B cell (primary cell): ENCODE data around the gene CHRNA1. TPM values are rescaled to one million over a fixed set of nuclear protein-coding genes. Genes with fewer than 3 reads are reported as not detected.

ENCODE experiments used
- ATAC-seq: fragments of 200-7000 bp; cut with Tn5 transposase; one replicate; pipeline ENCODE4 v1.10.0; 2021; ENCODE audit warnings: low read depth, mild to moderate bottlenecking, moderate number of reproducible peaks, moderate library complexity
- CTCF ChIA-PET: fragments of 350-600 bp; sonication (Branson Sonifier 250); formaldehyde crosslinking; loops from one replicate; lab custom pipeline; 2021; ENCODE audit warnings: antibody characterized with exemption, inconsistent platforms; lab: Charles Lee
- POLR2A ChIA-PET: fragments of 350-600 bp; sonication (Branson Sonifier 250); formaldehyde crosslinking; loops from one replicate; lab custom pipeline; 2021; ENCODE audit warnings: antibody characterized with exemption; lab: Charles Lee
- DNase-seq: peaks from one replicate; pipeline ENCODE4 v3.0.0; 2013
- H2AFZ ChIP-seq: 2 replicates; pipeline ENCODE4 v1.6.1; 2012; ENCODE audit warnings: mild to moderate bottlenecking, low read depth, low read length; ENCODE audit not compliant: insufficient read depth, poor library complexity, severe bottlenecking
- H3K27ac ChIP-seq, 2 donors: 1 replicate in 1 of 2; 2 replicates in 1 of 2; pipeline ENCODE4 v1.5.1; 2012 to 2013; ENCODE audit warnings: low read length in 2 of 2, mild to moderate bottlenecking in 2 of 2, moderate library complexity in 1 of 2
- H3K27me3 ChIP-seq, 4 experiments: fragments of 200-600 bp in 1 of 4; sonication (generic) in 1 of 4; replicated peaks in 1 of 4; 1 replicate in 2 of 4; 2 replicates in 2 of 4; pipeline versions ENCODE4 v1.6.1 to v1.7.0; 2013 to 2016; ENCODE audit warnings: low read length in 3 of 4, mild to moderate bottlenecking in 2 of 4, mixed read lengths in 1 of 4, moderate library complexity in 1 of 4; ENCODE audit not compliant: insufficient read depth in 4 of 4, control insufficient read depth in 3 of 4; ENCODE audit errors: control extremely low read depth in 1 of 4
- H3K36me3 ChIP-seq, 2 experiments: replicated peaks in 1 of 2; 1 replicate in 1 of 2; 2 replicates in 1 of 2; pipeline versions ENCODE4 v1.6.1 to v1.7.1; 2013; ENCODE audit warnings: low read length in 1 of 2; ENCODE audit not compliant: insufficient read depth in 2 of 2, control insufficient read depth in 1 of 2; ENCODE audit errors: control extremely low read depth in 1 of 2, extremely low read depth in 1 of 2
- H3K4me1 ChIP-seq, 2 donors: fragments of 200-600 bp in 1 of 2; sonication (generic) in 1 of 2; 1 replicate in 1 of 2; 2 replicates in 1 of 2; pipeline versions ENCODE4 v1.5.1 to v1.6.1; 2013 to 2017; ENCODE audit warnings: low read length in 2 of 2; ENCODE audit not compliant: control insufficient read depth in 2 of 2, insufficient read depth in 2 of 2
- H3K4me2 ChIP-seq: replicated peaks from 2 replicates; pipeline ENCODE3; 2012; ENCODE audit warnings: mild to moderate bottlenecking, low read depth, low read length; ENCODE audit not compliant: poor library complexity, severe bottlenecking
- H3K4me3 ChIP-seq, 5 experiments: fragments of 200-600 bp in 1 of 5; sonication (generic) in 1 of 5; 1 replicate in 3 of 5; 2 replicates in 2 of 5; pipeline versions ENCODE4 v1.5.1 to v1.7.0; 2011 to 2016; ENCODE audit warnings: low read length in 4 of 5, mild to moderate bottlenecking in 4 of 5, low read depth in 2 of 5, control low read depth in 1 of 5, moderate library complexity in 1 of 5; ENCODE audit not compliant: insufficient read depth in 1 of 5; ENCODE audit errors: control extremely low read depth in 1 of 5, extremely low read depth in 1 of 5
- H3K79me2 ChIP-seq: fragments of 200-600 bp; sonication (generic); one replicate; pipeline ENCODE4 v1.6.0; 2016; ENCODE audit warnings: low read length; ENCODE audit not compliant: control insufficient read depth, insufficient read depth
- H3K9ac ChIP-seq: fragments of 200-600 bp; sonication (generic); 2 replicates; pipeline ENCODE4 v1.6.1; 2017; ENCODE audit warnings: mild to moderate bottlenecking, low read length, moderate library complexity
- H3K9me3 ChIP-seq, 3 donors: one replicate each; pipeline versions ENCODE4 v1.6.1 to v1.7.1; 2013; ENCODE audit warnings: low read length in 2 of 3; ENCODE audit not compliant: control insufficient read depth in 2 of 3, insufficient read depth in 1 of 3; ENCODE audit errors: control extremely low read depth in 1 of 3
- H4K20me1 ChIP-seq: 2 replicates; pipeline ENCODE4 v1.6.0; 2012; ENCODE audit warnings: mild to moderate bottlenecking, low read length; ENCODE audit not compliant: insufficient read depth, control insufficient read depth, poor library complexity, severe bottlenecking
- H3K27ac Mint-ChIP-seq: one replicate; pipeline ENCODE4 v1.8.0; 2021; ENCODE audit warnings: mixed read lengths
- H3K27me3 Mint-ChIP-seq: one replicate; pipeline ENCODE4 v1.8.0; 2021; ENCODE audit warnings: mixed read lengths
- H3K4me1 Mint-ChIP-seq: one replicate; pipeline ENCODE4 v1.8.0; 2021; ENCODE audit warnings: mixed read lengths
- H3K4me3 Mint-ChIP-seq: one replicate; pipeline ENCODE4 v1.8.0; 2021; ENCODE audit warnings: mixed read lengths
- H3K9me3 Mint-ChIP-seq: one replicate; pipeline ENCODE4 v1.8.0; 2022; ENCODE audit warnings: mixed read lengths; ENCODE audit not compliant: insufficient read depth
- EZH2 ChIP-seq: IDR thresholded peaks from 2 replicates; pipeline ENCODE4 v1.6.1; 2012; ENCODE audit warnings: borderline replicate concordance, low read depth, mild to moderate bottlenecking, moderate library complexity, low read length; ENCODE audit not compliant: insufficient read depth, poor library complexity, severe bottlenecking
- WGBS: methylation state at CpG from one replicate; pipeline ENCODE4 v1.1.5; 2013; ENCODE audit warnings: missing lambda C conversion rate; ENCODE audit not compliant: insufficient coverage; 5-methylcytosine and 5-hydroxymethylcytosine counted together
- intact Hi-C: fragments of 100-400 bp; cut with micrococcal nuclease; formaldehyde crosslinking; loops from one replicate; pipeline ENCODE4 v1.10.0; 2022
- polyA plus RNA-seq: library from polyadenylated mRNA; depleted of rRNA; stranded (reverse); fragments of >200 nt; gene quantifications from 2 replicates; pipeline ENCODE4 v1.2.3, GENCODE V29; 2012
- total RNA-seq, 2 donors: library from RNA; stranded (reverse); fragments of 120-200 nt in 1 of 2; gene quantifications; 1 replicate in 1 of 2; 2 replicates in 1 of 2; pipeline versions ENCODE4 v1.2.3 to v1.2.4, GENCODE V29; 2013 to 2022
- TF ChIP-seq, protein P1 (sequence below): fragments of 200-600 bp; IDR thresholded peaks from one replicate; pipeline ENCODE4 v1.8.0; 2022; ENCODE audit warnings: antibody characterized with exemption, mild to moderate bottlenecking

Gene CHRNA1
- total and polyA plus RNA-seq, 2 donors (not counting 1 experiment from before 2014, with no cell fraction given) = 0.20 to 0.22 TPM

DNA sequence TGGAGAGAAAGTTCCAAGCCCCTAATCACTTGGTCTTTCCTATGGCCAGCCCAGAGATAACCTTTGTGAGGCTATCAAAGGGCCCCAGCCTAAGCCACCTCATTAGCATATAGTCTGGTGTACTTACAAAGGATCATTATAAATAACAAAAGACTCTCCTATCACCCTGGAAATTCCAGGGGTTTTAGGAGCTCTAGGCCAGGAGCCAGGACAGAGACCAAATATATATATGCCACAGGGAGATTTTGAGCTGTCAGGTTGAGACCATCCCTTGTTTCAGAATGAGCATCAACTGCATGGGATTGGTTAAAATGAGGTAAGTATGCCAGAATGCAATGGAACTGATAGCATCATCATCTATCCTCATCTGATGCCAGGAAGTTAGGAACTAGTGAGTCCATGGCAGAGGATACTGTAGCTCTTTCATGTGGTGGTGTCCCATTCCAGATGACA is 32.1 kb upstream of the CHRNA1 start:
- no peaks in the 10 kb centered on the region for H3K79me2 ChIP-seq
- Mint-ChIP-seq H3K4me3 (no peak overlapping the region), H3K27me3 (peaks cover 18% of the 10 kb centered on the region), H3K9me3 (no peaks in the 10 kb centered on the region), H3K27ac (no peak overlapping the region), H3K4me1 (no peaks in the 10 kb centered on the region)
- ChIA-PET POLR2A (no interaction called here), CTCF (interaction anchor here (0.7 kb wide), 1 partner anchor 333 kb away, joined by 3 read pairs; no protein-coding TSS in a partner anchor)
- H3K9me3 ChIP-seq = no peaks in the 10 kb centered on the region
- DNase-seq (no peak), ATAC-seq (no peak)
- no peak overlapping the region for H3K9ac ChIP-seq
- TF ChIP-seq, protein P1, sequence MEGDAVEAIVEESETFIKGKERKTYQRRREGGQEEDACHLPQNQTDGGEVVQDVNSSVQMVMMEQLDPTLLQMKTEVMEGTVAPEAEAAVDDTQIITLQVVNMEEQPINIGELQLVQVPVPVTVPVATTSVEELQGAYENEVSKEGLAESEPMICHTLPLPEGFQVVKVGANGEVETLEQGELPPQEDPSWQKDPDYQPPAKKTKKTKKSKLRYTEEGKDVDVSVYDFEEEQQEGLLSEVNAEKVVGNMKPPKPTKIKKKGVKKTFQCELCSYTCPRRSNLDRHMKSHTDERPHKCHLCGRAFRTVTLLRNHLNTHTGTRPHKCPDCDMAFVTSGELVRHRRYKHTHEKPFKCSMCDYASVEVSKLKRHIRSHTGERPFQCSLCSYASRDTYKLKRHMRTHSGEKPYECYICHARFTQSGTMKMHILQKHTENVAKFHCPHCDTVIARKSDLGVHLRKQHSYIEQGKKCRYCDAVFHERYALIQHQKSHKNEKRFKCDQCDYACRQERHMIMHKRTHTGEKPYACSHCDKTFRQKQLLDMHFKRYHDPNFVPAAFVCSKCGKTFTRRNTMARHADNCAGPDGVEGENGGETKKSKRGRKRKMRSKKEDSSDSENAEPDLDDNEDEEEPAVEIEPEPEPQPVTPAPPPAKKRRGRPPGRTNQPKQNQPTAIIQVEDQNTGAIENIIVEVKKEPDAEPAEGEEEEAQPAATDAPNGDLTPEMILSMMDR = no peak
- no peak for TF ChIP-seq EZH2
- H3K36me3 ChIP-seq = no peaks in the 10 kb centered on the region
- H3K27me3 ChIP-seq = peaks cover 0 to 5% (median 0%) of the 10 kb centered on the region in 4 experiments
- no peaks in the 10 kb centered on the region for H4K20me1 ChIP-seq
- H2AFZ ChIP-seq = no peak overlapping the region
- no peak overlapping the region for H3K4me3 ChIP-seq
- no peaks in the 10 kb centered on the region for H3K4me1 ChIP-seq
- H3K27ac ChIP-seq = no peak overlapping the region
- H3K4me2 ChIP-seq = no peak overlapping the region
- intact Hi-C loops = no loop called here

GRCh38 chr2:174794851-174795374 is 30.6 kb upstream of the CHRNA1 start:
- H3K9me3 Mint-ChIP-seq = no peaks in the 10 kb centered on the region
- CTCF ChIA-PET = interaction anchor here (1.0 kb wide), 1 partner anchor 46 kb away, joined by 3 read pairs; no protein-coding TSS in a partner anchor
- Histone ChIP-seq H3K79me2 (no peaks in the 10 kb centered on the region), H3K36me3 (no peaks in the 10 kb centered on the region), H3K27me3 (peaks cover 0 to 5% (median 0%) of the 10 kb centered on the region in 4 experiments), H3K4me1 (no peaks in the 10 kb centered on the region), H3K4me3 (no peak overlapping the region), H3K4me2 (no peak overlapping the region), H3K27ac (no peak overlapping the region), H3K9me3 (no peaks in the 10 kb centered on the region), H2AFZ (no peak overlapping the region), H3K9ac (no peak overlapping the region), H4K20me1 (no peaks in the 10 kb centered on the region)
- TF ChIP-seq, protein P1 = no peak
- no peak for TF ChIP-seq EZH2
- POLR2A ChIA-PET = no interaction called here
- no peak overlapping the region for H3K4me3 Mint-ChIP-seq
- DNase-seq (no peak), ATAC-seq (no peak)
- H3K4me1 Mint-ChIP-seq = no peaks in the 10 kb centered on the region
- H3K27ac Mint-ChIP-seq = no peak overlapping the region
- H3K27me3 Mint-ChIP-seq = peaks cover 18% of the 10 kb centered on the region
- intact Hi-C loops = no loop called here
- WGBS = no CpG with 5 or more reads among the region's 3 CpGs
